HEK293 (cell line): ENCODE measurements around the gene ZNF605.

Source experiments
- CTCF ChIA-PET: fragments of 350-600 bp; formaldehyde crosslinking; extraction: SDS; loops from one replicate; lab custom pipeline; 2021; ENCODE audit warnings: antibody characterized with exemption; lab: Yijun Ruan, JAX
- POLR2A ChIA-PET: fragments of 300-600 bp; formaldehyde crosslinking; extraction: SDS; loops from one replicate; lab custom pipeline; 2020; ENCODE audit warnings: antibody characterized with exemption, inconsistent platforms; lab: Yijun Ruan, JAX
- H3K27ac ChIP-seq: fragments of 200-500 bp; sonication (Bioruptor generic); 2 replicates; pipeline ENCODE4 v1.5.1; 2014; ENCODE audit warnings: low read depth, low read length, control low read depth, inconsistent platforms; ENCODE audit errors: extremely low read depth
- H3K36me3 ChIP-seq, 2 experiments: fragments of 200-500 bp in 1 of 2; sonication (Bioruptor generic) in 1 of 2; 1 replicate in 1 of 2; 2 replicates in 1 of 2; pipeline ENCODE4 v1.5.1; 2014 to 2017; ENCODE audit warnings: inconsistent platforms in 2 of 2, low read length in 2 of 2; ENCODE audit not compliant: control insufficient read depth in 2 of 2, insufficient read depth in 1 of 2
- H3K4me1 ChIP-seq: fragments of 200-500 bp; sonication (Bioruptor generic); 2 replicates; pipeline ENCODE4 v1.5.1; 2014; ENCODE audit warnings: mild to moderate bottlenecking, low read length, inconsistent platforms; ENCODE audit not compliant: control insufficient read depth, insufficient read depth
- H3K4me3 ChIP-seq: 2 replicates; pipeline ENCODE4 v1.5.1; 2011; ENCODE audit warnings: low read depth, mild to moderate bottlenecking, control low read depth, low read length, moderate library complexity
- H3K9me3 ChIP-seq: fragments of 200-500 bp; sonication (Bioruptor generic); 2 replicates; pipeline ENCODE4 v1.5.1; 2014; ENCODE audit warnings: low read depth, low read length, inconsistent platforms; ENCODE audit not compliant: control insufficient read depth, insufficient read depth
- ATF2 ChIP-seq: fragments of 450-650 bp; formaldehyde crosslinking; IDR thresholded peaks from 2 replicates; pipeline ENCODE4 v1.5.1; 2016; ENCODE audit warnings: missing biosample characterization, missing genetic modification characterization, low read depth
- IKZF3 ChIP-seq: fragments of 450-650 bp; IDR thresholded peaks from 2 replicates; pipeline ENCODE4 v1.5.0; 2018; ENCODE audit warnings: missing biosample characterization, mild to moderate bottlenecking, missing genetic modification characterization, moderate library complexity
- REST ChIP-seq: fragments of 450-650 bp; formaldehyde crosslinking; IDR thresholded peaks from 2 replicates; pipeline ENCODE4 v1.5.1; 2016; ENCODE audit warnings: missing biosample characterization, missing genetic modification characterization
- SETDB1 ChIP-seq: IDR thresholded peaks from one replicate; pipeline ENCODE4 v1.6.1; 2017; ENCODE audit warnings: mild to moderate bottlenecking, low read length, moderate library complexity, mixed read lengths; ENCODE audit not compliant: insufficient read length
- ZBTB20 ChIP-seq: fragments of 450-650 bp; formaldehyde crosslinking; IDR thresholded peaks from 2 replicates; pipeline ENCODE4 v1.5.1; 2016; ENCODE audit warnings: missing biosample characterization, missing genetic modification characterization
- ZBTB26 ChIP-seq: fragments of 450-650 bp; formaldehyde crosslinking; optimal IDR thresholded peaks from 2 replicates; pipeline ENCODE3; 2016; ENCODE audit warnings: missing biosample characterization, mild to moderate bottlenecking, missing genetic modification characterization
- ZBTB44 ChIP-seq: fragments of 450-650 bp; IDR thresholded peaks from 2 replicates; pipeline ENCODE4 v1.5.1; 2018; ENCODE audit warnings: missing biosample characterization, mild to moderate bottlenecking, missing genetic modification characterization
- ZBTB7A ChIP-seq: fragments of 450-650 bp; formaldehyde crosslinking; IDR thresholded peaks from 2 replicates; pipeline ENCODE4 v1.5.1; 2016; ENCODE audit warnings: low read depth, missing biosample characterization, missing genetic modification characterization
- ZNF140 ChIP-seq: fragments of 450-650 bp; formaldehyde crosslinking; IDR thresholded peaks from 2 replicates; pipeline ENCODE4 v1.5.1; 2016; ENCODE audit warnings: missing biosample characterization, missing genetic modification characterization
- ZNF157 ChIP-seq: fragments of 450-650 bp; formaldehyde crosslinking; IDR thresholded peaks from 2 replicates; pipeline ENCODE4 v1.5.1; 2016; ENCODE audit warnings: missing biosample characterization, missing genetic modification characterization
- ZNF280D ChIP-seq: fragments of 450-650 bp; formaldehyde crosslinking; IDR thresholded peaks from 2 replicates; pipeline ENCODE4 v1.5.1; 2016; ENCODE audit warnings: missing biosample characterization, missing genetic modification characterization
- ZNF629 ChIP-seq: fragments of 450-650 bp; formaldehyde crosslinking; IDR thresholded peaks from 2 replicates; pipeline ENCODE4 v1.5.1; 2017; ENCODE audit warnings: missing biosample characterization, missing genetic modification characterization
- ZNF837 ChIP-seq: fragments of 450-650 bp; formaldehyde crosslinking; IDR thresholded peaks from 2 replicates; pipeline ENCODE4 v1.5.1; 2016; ENCODE audit warnings: missing biosample characterization, missing genetic modification characterization

Gene ZNF605

GRCh38 chr12:132887513-132888351 is 68.4 kb downstream of the ZNF605 start, which contains the start of gene CHFR (continued):
- TF ChIP-seq ZNF837, result no peak

- Histone ChIP-seq H3K36me3 (peaks cover 19 to 28% of the 10 kb centered on the region in 2 experiments), H3K27ac (peak overlapping the region; percentile 60; the same call in 1 of the 2 replicates), H3K9me3 (no peaks in the 10 kb centered on the region; the same call in 1 of the 2 replicates), H3K4me1 (no peaks in the 10 kb centered on the region), H3K4me3 (peak overlapping the region; percentile 71)
- TF ChIP-seq ZBTB26 (peak; percentile 46), ZNF280D (tag by site-specific recombination) (peak; percentile 79; the same call in 1 of the 2 replicates), ZNF629 (tag by site-specific recombination) (no peak), ZBTB7A (tag by site-specific recombination) (no peak), ZBTB44 (no peak), ZNF837 (no peak), ZNF157 (tag by site-specific recombination) (no peak), ZNF140 (tag by site-specific recombination) (no peak), IKZF3 (tag by site-specific recombination) (no peak), ATF2 (tag by site-specific recombination) (no peak), SETDB1 (peak; percentile 83), ZBTB20 (peak; percentile 96), REST (tag by site-specific recombination) (no peak)
- POLR2A ChIA-PET, result interaction anchor here (0.6 to 1.4 kb wide), 4 partner anchors 16 to 243 kb away, joined by 3 to 8 read pairs (median 5); partner anchors contain the start of genes GOLGA3, ZNF10 and ZNF891
- CTCF ChIA-PET, result interaction anchor here (0.5 to 0.7 kb wide), 2 partner anchors 152 to 286 kb away, joined by 3 read pairs; no protein-coding TSS in a partner anchor
These were observed 69.3 kb downstream of the ZNF605 start for GRCh38 chr12:132886529-132887477.
